Esophagus muscularis mucosa (tissue), 4 donors: Measurements from ENCODE around the gene PDZK1. TPM values are rescaled to one million over a fixed set of nuclear protein-coding genes. Genes with fewer than 3 reads are reported as not detected.
"Not testable (repeated sequence)": the region's sequence is repeated elsewhere in the genome, so short reads cannot be mapped to it uniquely, and the experiment has no call there.

ENCODE experiments used
- DNase-seq: peaks from one replicate; pipeline ENCODE4 v3.0.0-alpha.2; 2017; ENCODE audit errors: extremely low spot score
- H3K27ac ChIP-seq, 4 donors: fragments of 200-600 bp; sonication (generic); replicated peaks in 1 of 4; 1 replicate in 3 of 4; 2 replicates in 1 of 4; pipeline ENCODE4 v1.5.1; 2016 to 2019; ENCODE audit warnings: mild to moderate bottlenecking in 1 of 4
- H3K27me3 ChIP-seq, 4 donors: fragments of 200-600 bp; sonication (generic); one replicate each; pipeline versions ENCODE4 v1.5.1 to v1.6.0; 2016 to 2019
- H3K36me3 ChIP-seq, 4 donors: fragments of 200-600 bp; sonication (generic); one replicate each; pipeline ENCODE4 v1.5.1; 2016 to 2019
- H3K4me1 ChIP-seq, 4 donors: fragments of 200-600 bp; sonication (generic); one replicate each; pipeline ENCODE4 v1.5.1; 2016 to 2019
- H3K4me3 ChIP-seq, 4 donors: fragments of 200-600 bp; sonication (generic); 1 replicate in 2 of 4; 2 replicates in 2 of 4; pipeline ENCODE4 v1.5.1; 2016 to 2019; ENCODE audit warnings: mild to moderate bottlenecking in 4 of 4, moderate library complexity in 1 of 4
- H3K9me3 ChIP-seq, 4 donors: fragments of 200-600 bp; sonication (generic); 1 replicate in 3 of 4; 2 replicates in 1 of 4; pipeline ENCODE4 v1.5.1; 2016 to 2019
- CTCF ChIP-seq, 3 experiments: fragments of 200-600 bp in 2 of 3; fragments of 450-650 bp in 1 of 3; sonication (generic) in 2 of 3; IDR thresholded peaks; one replicate each; pipeline ENCODE4 v1.5.1; 2017 to 2019; ENCODE audit warnings: antibody characterized with exemption in 3 of 3, mild to moderate bottlenecking in 2 of 3, moderate library complexity in 1 of 3
- EP300 ChIP-seq: sonication (generic); formaldehyde crosslinking; IDR thresholded peaks from one replicate; pipeline ENCODE4 v1.6.1; 2017; ENCODE audit warnings: antibody characterized with exemption
- POLR2A ChIP-seq: fragments of 450-650 bp; IDR thresholded peaks from one replicate; pipeline ENCODE4 v1.6.1; 2017; ENCODE audit warnings: antibody characterized with exemption, moderate library complexity, mild to moderate bottlenecking, low read depth
- POLR2AphosphoS5 ChIP-seq, 2 donors: sonication (generic); formaldehyde crosslinking; IDR thresholded peaks; one replicate each; pipeline ENCODE4 v1.6.1; 2017; ENCODE audit warnings: antibody characterized with exemption in 2 of 2
- WGBS: methylation state at CpG from one replicate; pipeline ENCODE4 v1.1.5; 2018; 5-methylcytosine and 5-hydroxymethylcytosine counted together
- intact Hi-C: fragments of 100-400 bp; cut with DNase I; formaldehyde crosslinking; loops from one replicate; pipeline ENCODE4 v1.15.1; 2023
- total RNA-seq, 4 donors: library from RNA; depleted of rRNA; stranded (reverse); fragments of >200 nt; gene quantifications; one replicate each; pipeline versions ENCODE4 v1.1.0 to v1.2.1, GENCODE V29; 2016

Gene PDZK1
- total RNA-seq, 4 donors from 2014 or later = 0.75 TPM; not detected in 3

GRCh38 chr1:145719230-145720079 lies 12.3 kb upstream of the PDZK1 start, which contains the start of gene CD160:
Gene CD160 (plus strand): TSS chr1:145719499. CDS start chr1:145728328, 8,829 bp downstream.
- Histone ChIP-seq H3K9me3 (no peaks in the 10 kb centered on the region), H3K27ac (peak within 1 kb of the TSS in 2 of 4 donors; percentile 45 to 46), H3K36me3 (no peaks in the 10 kb centered on the region), H3K27me3 (no peaks in the 10 kb centered on the region), H3K4me3 (no peak within 1 kb of the TSS), H3K4me1 (peaks cover 11 to 26% (median 22%) of the 10 kb centered on the region in 4 donors)
- 89% methylated on average over 12 of the region's 12 CpGs for WGBS
- DNase-seq = no peak
- intact Hi-C loops = no loop called here
- TF ChIP-seq POLR2AphosphoS5 (IDR thresholded peaks at IDR 0.05) (no peak), EP300 (no peak), POLR2A (no peak), CTCF (IDR thresholded peaks at IDR 0.05) (no peak)

GRCh38 chr1:145718465-145718864 lies 11.3 kb upstream of the PDZK1 start:
- H3K27ac ChIP-seq, H3K27me3 ChIP-seq, intact Hi-C loops, H3K36me3 ChIP-seq, H3K9me3 ChIP-seq, DNase-seq, H3K4me3 ChIP-seq: not testable (repeated sequence)
- 94% methylated on average over 5 of the region's 5 CpGs for WGBS
- peaks cover 11 to 33% (median 30%) of the 10 kb centered on the region in 4 donors for H3K4me1 ChIP-seq

GRCh38 chr1:145717833-145718232 lies 10.7 kb upstream of the PDZK1 start:
- Histone ChIP-seq H3K27me3 (no peaks in the 10 kb centered on the region), H3K9me3 (no peaks in the 10 kb centered on the region), H3K4me1 (peaks cover 11 to 35% (median 30%) of the 10 kb centered on the region in 4 donors), H3K36me3 (no peaks in the 10 kb centered on the region), H3K4me3 (no peak overlapping the region), H3K27ac (no peak overlapping the region)
- no peak for TF ChIP-seq EP300
- no peak for TF ChIP-seq POLR2AphosphoS5 (IDR thresholded peaks at IDR 0.05)
- TF ChIP-seq POLR2A = no peak
- TF ChIP-seq CTCF (IDR thresholded peaks at IDR 0.05) = no peak
- 64% methylated on average over 1 of the region's 1 CpG for WGBS
- no peak for DNase-seq
- intact Hi-C loops = no loop called here

GRCh38 chr1:145716641-145717345 lies 9.6 kb upstream of the PDZK1 start:
- Histone ChIP-seq H3K27ac (no peak overlapping the region), H3K9me3 (no peaks in the 10 kb centered on the region), H3K4me1 (peaks cover 11 to 41% (median 32%) of the 10 kb centered on the region in 4 donors), H3K4me3 (no peak overlapping the region), H3K27me3 (no peaks in the 10 kb centered on the region), H3K36me3 (no peaks in the 10 kb centered on the region)
- intact Hi-C loops = no loop called here
- no peak for TF ChIP-seq CTCF (IDR thresholded peaks at IDR 0.05)
- no peak for TF ChIP-seq EP300
- no peak for TF ChIP-seq POLR2AphosphoS5 (IDR thresholded peaks at IDR 0.05)
- no peak for TF ChIP-seq POLR2A
- WGBS = 85% methylated on average over 9 of the region's 10 CpGs
- DNase-seq = no peak

GRCh38 chr1:145714524-145715111 lies 7.5 kb upstream of the PDZK1 start:
- H3K9me3 ChIP-seq = no peaks in the 10 kb centered on the region
- H3K4me1 ChIP-seq = peaks cover 0 to 35% (median 23%) of the 10 kb centered on the region in 4 donors
- intact Hi-C loops = no loop called here
- H3K27ac ChIP-seq = peak overlapping the region; percentile 11 to 64 (median 43)
- TF ChIP-seq EP300 (no peak), CTCF (IDR thresholded peaks at IDR 0.05) (no peak), POLR2A (no peak), POLR2AphosphoS5 (IDR thresholded peaks at IDR 0.05) (no peak)
- no peak for DNase-seq
- WGBS = 59% methylated on average over 5 of the region's 6 CpGs
- H3K36me3 ChIP-seq = no peaks in the 10 kb centered on the region
- H3K27me3 ChIP-seq = no peaks in the 10 kb centered on the region
- H3K4me3 ChIP-seq = no peak overlapping the region
